ENCODE results near the gene DDX24.

Gene DDX24

DNA sequence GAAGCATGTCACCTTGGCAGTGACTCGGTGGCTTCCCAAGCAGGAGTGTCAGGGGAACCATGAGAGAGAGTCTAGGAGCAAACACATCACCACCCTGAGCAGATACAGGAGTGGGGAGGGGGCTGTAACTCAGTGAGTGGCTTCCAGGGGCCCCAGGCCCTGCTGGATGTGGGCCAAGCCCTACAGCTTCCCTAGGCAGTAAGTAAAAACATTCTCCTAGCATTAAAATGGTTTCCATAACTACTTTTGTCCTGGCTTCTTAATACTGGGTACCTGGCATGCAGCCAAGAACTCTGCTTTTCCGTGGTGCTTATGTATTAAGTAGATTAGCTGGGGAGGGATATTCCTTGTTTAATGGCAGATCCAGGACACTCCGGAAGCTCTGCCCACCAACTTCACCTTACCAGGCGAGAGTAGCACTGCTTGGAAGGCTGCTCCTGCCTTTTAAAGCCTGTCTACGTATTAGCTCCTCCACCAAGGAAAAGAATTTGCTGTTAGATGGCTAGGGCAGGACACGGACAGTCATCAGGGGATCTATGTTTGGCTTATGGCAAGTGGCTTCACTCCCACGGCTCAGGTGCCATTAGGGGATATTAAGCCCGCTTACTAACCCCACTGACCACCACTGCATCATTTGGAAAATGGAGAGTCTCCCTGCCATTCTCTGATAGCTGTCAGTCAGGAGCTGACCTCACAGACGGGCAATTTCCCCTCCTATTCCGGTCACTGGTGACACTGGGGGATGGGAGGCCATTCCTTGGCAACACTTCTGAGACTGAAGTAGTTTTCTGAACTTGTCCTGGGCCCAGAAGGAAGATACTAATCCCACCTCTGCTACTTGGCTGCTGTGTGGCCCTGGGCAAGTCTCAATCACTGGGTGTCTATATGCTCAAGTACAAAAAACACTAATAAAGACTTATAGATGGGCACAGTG lies 32.0 kb downstream of the DDX24 start:
- TF ChIP-seq, protein P1, sequence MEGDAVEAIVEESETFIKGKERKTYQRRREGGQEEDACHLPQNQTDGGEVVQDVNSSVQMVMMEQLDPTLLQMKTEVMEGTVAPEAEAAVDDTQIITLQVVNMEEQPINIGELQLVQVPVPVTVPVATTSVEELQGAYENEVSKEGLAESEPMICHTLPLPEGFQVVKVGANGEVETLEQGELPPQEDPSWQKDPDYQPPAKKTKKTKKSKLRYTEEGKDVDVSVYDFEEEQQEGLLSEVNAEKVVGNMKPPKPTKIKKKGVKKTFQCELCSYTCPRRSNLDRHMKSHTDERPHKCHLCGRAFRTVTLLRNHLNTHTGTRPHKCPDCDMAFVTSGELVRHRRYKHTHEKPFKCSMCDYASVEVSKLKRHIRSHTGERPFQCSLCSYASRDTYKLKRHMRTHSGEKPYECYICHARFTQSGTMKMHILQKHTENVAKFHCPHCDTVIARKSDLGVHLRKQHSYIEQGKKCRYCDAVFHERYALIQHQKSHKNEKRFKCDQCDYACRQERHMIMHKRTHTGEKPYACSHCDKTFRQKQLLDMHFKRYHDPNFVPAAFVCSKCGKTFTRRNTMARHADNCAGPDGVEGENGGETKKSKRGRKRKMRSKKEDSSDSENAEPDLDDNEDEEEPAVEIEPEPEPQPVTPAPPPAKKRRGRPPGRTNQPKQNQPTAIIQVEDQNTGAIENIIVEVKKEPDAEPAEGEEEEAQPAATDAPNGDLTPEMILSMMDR (IDR thresholded peaks at IDR 0.05; ENCODE audit: borderline replicate concordance, insufficient read depth, low read depth, low read length) = no peak
- H3K4me3 ChIP-seq (ENCODE audit: low read depth, low read length) = no peak overlapping the region

DNA sequence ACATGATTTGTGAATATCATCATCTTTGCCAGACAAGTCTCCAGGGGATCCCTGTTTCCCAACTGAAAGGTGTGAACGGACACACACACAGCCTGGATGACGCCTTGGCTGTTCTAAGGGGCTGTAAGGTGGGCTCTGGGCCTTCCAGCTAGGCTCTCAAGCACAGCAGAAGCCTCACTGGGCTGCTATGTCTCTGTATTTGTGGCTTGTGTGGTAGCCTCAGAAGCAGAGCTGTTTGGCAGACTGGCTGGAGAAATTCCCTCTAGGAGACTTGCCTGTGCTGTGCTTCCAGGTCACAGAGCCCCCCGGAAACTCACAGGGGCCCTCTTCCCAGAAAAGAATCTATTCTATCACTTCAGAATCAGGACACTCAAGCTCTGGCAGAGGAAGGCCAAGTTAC lies 33.4 kb downstream of the DDX24 start:
- TF ChIP-seq, protein P1 (IDR thresholded peaks at IDR 0.05; ENCODE audit: borderline replicate concordance, insufficient read depth, low read depth, low read length) = no peak
- no peak overlapping the region for H3K4me3 ChIP-seq (ENCODE audit: low read depth, low read length)

DNA sequence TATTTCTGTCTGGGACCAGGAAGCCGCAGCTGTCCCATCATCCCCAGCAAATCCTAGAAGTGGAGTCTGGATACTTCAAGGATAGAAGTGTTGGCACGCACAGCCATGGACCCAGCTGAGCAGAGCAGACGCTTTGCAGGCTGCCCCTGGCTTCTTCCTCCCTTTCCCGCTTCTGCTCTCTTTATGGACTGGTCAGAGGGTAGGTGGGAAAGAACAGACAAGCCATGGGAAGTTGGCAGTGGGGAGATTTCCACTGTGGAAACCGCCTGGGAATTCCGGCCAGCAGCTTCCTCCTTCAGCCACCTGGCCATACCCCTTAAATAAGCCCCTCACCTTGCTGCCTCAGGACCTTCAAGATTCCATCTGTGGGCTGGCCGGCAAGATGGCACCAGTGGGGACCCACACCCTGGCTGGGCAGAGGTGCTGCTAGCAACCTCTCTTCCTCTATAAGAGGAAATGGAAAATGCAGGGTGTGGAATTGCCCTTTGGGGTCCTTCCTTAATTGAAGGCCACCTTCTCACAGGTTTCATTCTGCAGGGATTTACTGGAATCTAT lies 34.2 kb downstream of the DDX24 start:
- TF ChIP-seq, protein P1 (IDR thresholded peaks at IDR 0.05; ENCODE audit: borderline replicate concordance, insufficient read depth, low read depth, low read length) = no peak
- H3K4me3 ChIP-seq (ENCODE audit: low read depth, low read length) = no peak overlapping the region

DNA sequence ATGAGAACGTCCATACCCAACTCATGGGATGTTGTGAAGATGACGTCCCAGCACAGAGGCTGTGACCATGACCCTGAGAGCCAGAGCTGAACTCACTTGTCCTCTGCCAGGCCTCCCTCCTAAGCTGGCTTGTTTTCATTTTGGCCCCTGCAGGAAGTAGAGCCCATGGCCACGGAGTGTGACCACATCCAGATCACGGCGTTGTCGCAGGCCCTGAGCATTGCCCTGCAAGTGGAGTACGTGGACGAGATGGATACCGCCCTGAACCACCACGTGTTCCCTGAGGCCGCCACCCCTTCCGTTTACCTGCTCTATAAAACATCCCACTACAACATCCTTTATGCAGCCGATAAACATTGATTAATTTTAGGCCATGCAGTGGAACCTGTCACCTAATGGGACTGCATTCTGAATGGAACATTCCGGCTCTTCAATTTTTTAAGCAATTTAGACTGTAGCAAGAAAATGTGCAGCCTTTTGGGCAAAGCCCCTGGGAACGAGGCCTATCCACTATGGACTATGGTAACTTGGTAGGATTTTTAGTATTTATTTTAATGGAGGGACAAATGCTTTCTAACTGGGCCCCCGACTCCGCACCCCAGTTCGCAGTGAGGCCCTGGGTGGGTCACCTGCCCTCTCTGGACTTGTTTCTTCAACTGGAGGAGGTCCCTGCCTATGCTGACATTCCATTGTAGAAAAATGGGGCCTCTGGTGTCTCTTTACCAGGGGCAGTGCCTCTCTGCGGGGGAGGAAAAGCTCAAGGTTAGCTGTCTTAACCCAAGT lies 35.2 kb downstream of the DDX24 start:
- TF ChIP-seq, protein P1 (IDR thresholded peaks at IDR 0.05; ENCODE audit: borderline replicate concordance, insufficient read depth, low read depth, low read length) = no peak
- no peak overlapping the region for H3K4me3 ChIP-seq (ENCODE audit: low read depth, low read length)

DNA sequence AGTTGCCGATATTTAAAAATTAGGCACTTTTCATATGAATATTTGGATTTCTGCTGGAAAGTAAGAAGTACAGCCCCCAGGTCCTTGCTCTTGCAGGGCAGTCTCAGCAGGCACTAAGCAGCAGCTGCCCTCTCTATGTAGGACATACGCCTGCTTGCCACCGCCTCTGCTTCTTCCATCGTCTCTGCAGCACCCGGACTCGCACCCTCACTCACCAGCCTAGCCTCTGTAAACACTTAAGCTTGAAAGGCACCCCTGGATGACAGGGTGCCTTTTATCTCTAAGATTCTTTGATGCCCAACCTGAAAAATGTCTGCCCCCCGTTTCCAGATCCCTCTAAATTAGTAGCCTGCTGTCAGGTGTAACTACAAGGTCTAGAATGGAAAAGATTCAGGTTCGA lies 35.9 kb downstream of the DDX24 start:
- TF ChIP-seq, protein P1 (IDR thresholded peaks at IDR 0.05; ENCODE audit: borderline replicate concordance, insufficient read depth, low read depth, low read length) = no peak
- H3K4me3 ChIP-seq (ENCODE audit: low read depth, low read length) = no peak overlapping the region

DNA sequence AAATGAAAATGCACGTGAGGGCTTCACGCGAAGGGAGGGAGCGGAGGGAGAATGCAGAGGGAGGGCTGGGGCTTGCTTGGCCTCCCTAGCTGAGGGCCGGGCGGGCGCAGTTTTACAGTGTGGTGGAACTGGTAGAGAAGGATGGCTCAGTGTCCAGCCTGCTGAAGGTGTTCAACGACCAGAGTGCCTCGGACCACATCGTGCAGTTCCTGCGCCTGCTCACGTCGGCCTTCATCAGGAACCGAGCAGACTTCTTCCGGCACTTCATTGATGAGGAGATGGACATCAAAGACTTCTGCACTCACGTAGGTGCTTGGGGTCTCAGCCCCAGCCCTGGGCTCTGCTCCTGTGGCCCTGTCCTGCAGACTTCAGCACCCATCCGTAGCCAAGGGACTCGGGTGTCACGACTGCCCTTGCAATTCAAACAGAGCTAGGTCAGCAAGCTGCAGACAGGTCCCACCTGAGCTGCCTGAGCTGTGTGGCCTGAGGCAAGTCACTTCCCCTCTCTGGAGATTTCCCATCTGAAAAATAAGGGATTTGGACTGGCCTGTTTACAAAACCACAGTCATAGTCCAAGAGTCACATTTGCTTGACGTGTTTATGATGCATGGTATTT lies 36.4 kb downstream of the DDX24 start:
- TF ChIP-seq, protein P1 (IDR thresholded peaks at IDR 0.05; ENCODE audit: borderline replicate concordance, insufficient read depth, low read depth, low read length) = no peak
- no peak overlapping the region for H3K4me3 ChIP-seq (ENCODE audit: low read depth, low read length)
